ENCODE data around the gene HYAL4.

DNA sequence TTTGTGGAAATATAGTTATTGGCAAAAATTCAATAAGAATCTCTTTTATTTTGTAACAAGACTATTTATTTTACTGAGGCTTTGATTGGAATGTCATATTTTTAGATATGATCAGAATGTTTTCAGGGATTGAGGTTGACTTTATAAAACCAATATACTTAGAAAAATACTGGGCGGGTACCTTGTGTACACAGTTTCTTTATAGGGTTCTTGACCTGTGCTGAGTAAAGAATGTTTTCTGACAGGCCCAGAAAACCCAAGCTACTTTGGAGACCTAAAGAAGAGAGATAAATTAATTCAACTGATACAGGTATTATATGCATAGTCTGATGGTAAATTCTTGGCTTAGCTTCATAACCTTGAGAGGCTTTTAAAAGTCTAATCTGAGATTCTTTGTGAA, 56.1 kb downstream of the HYAL4 start:
- TF ChIP-seq ELF4 (IDR thresholded peaks at IDR 0.05) (no peak), L3MBTL2 (conservative IDR thresholded peaks at IDR 0.05) (no peak), ARNT (IDR thresholded peaks at IDR 0.05) (no peak), TARDBP (IDR thresholded peaks at IDR 0.05) (no peak), BHLHE40 (IDR thresholded peaks at IDR 0.05; ENCODE audit: borderline replicate concordance) (no peak), SP1 (IDR thresholded peaks at IDR 0.05) (no peak), ZNF384 (IDR thresholded peaks at IDR 0.05) (no peak), FOXK2 (IDR thresholded peaks at IDR 0.05) (no peak), LEF1 (IDR thresholded peaks at IDR 0.05; ENCODE audit: borderline replicate concordance) (no peak)
- TF ChIP-seq, protein P1, sequence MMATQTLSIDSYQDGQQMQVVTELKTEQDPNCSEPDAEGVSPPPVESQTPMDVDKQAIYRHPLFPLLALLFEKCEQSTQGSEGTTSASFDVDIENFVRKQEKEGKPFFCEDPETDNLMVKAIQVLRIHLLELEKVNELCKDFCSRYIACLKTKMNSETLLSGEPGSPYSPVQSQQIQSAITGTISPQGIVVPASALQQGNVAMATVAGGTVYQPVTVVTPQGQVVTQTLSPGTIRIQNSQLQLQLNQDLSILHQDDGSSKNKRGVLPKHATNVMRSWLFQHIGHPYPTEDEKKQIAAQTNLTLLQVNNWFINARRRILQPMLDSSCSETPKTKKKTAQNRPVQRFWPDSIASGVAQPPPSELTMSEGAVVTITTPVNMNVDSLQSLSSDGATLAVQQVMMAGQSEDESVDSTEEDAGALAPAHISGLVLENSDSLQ (IDR thresholded peaks at IDR 0.05) = no peak

Measured in HEK293T (cell line).